Spleen (tissue), 11 donors: ENCODE measurements around the gene GATAD2A. TPM values are rescaled to one million over a fixed set of nuclear protein-coding genes. Genes with fewer than 3 reads are reported as not detected.

ENCODE experiments used
- DNase-seq: peaks from one replicate; pipeline ENCODE4 v3.0.0-alpha.2; 2020
- H3K27ac ChIP-seq, 8 donors: fragments of 200-600 bp; sonication (generic) in 7 of 8; 1 replicate in 4 of 8; 2 replicates in 4 of 8; pipeline versions ENCODE4 v1.5.0 to v1.8.0; 2016 to 2021; ENCODE audit warnings: inconsistent platforms in 4 of 8, mild to moderate bottlenecking in 4 of 8, moderate library complexity in 1 of 8
- H3K27me3 ChIP-seq, 7 donors: fragments of 200-600 bp; sonication (generic) in 6 of 7; replicated peaks in 1 of 7; 1 replicate in 4 of 7; 2 replicates in 3 of 7; pipeline versions ENCODE4 v1.5.0 to v1.8.0; 2016 to 2021; ENCODE audit warnings: inconsistent platforms in 3 of 7, mild to moderate bottlenecking in 1 of 7
- H3K36me3 ChIP-seq, 6 donors: fragments of 200-600 bp; sonication (generic) in 5 of 6; 1 replicate in 4 of 6; 2 replicates in 2 of 6; pipeline versions ENCODE4 v1.5.0 to v1.8.0; 2016 to 2021; ENCODE audit warnings: inconsistent platforms in 2 of 6
- H3K4me1 ChIP-seq, 6 donors: fragments of 200-600 bp; sonication (generic) in 5 of 6; 1 replicate in 3 of 6; 2 replicates in 3 of 6; pipeline versions ENCODE4 v1.5.0 to v1.8.0; 2016 to 2021; ENCODE audit warnings: inconsistent platforms in 3 of 6
- H3K4me3 ChIP-seq, 8 donors: fragments of 200-600 bp; sonication (generic) in 7 of 8; 1 replicate in 4 of 8; 2 replicates in 4 of 8; pipeline versions ENCODE4 v1.5.0 to v1.8.0; 2016 to 2021; ENCODE audit warnings: inconsistent platforms in 4 of 8, mild to moderate bottlenecking in 4 of 8, moderate library complexity in 2 of 8
- H3K9me3 ChIP-seq, 8 donors: fragments of 200-600 bp; sonication (generic) in 7 of 8; 1 replicate in 4 of 8; 2 replicates in 4 of 8; pipeline versions ENCODE4 v1.5.0 to v1.8.0; 2016 to 2021; ENCODE audit warnings: inconsistent platforms in 4 of 8
- CTCF ChIP-seq, 11 experiments: fragments of 200-600 bp in 7 of 11; fragments of 450-650 bp in 4 of 11; sonication (generic) in 4 of 11; IDR thresholded peaks in 8 of 11; conservative IDR thresholded peaks in 3 of 11; 1 replicate in 7 of 11; 2 replicates in 4 of 11; pipeline versions ENCODE4 v1.4.0 to v1.8.0; 2016 to 2021; ENCODE audit warnings: antibody characterized with exemption in 11 of 11, inconsistent platforms in 4 of 11, mild to moderate bottlenecking in 1 of 11
- POLR2A ChIP-seq, 3 donors: fragments of 450-650 bp; IDR thresholded peaks; one replicate each; pipeline ENCODE4 v1.5.1; 2017; ENCODE audit warnings: antibody characterized with exemption in 3 of 3, mild to moderate bottlenecking in 1 of 3
- POLR2AphosphoS5 ChIP-seq, 3 donors: sonication (generic); formaldehyde crosslinking; IDR thresholded peaks; one replicate each; pipeline ENCODE4 v1.5.1; 2017; ENCODE audit warnings: antibody characterized with exemption in 3 of 3
- WGBS, 5 donors: extraction: QIAGEN DNeasy Blood & Tissue Kit in 3 of 5; methylation state at CpG; one replicate each; pipeline versions ENCODE4 v1.1.5 to v1.1.7; 2013 to 2018; 5-methylcytosine and 5-hydroxymethylcytosine counted together
- intact Hi-C: fragments of 100-400 bp; cut with DNase I; formaldehyde crosslinking; loops from one replicate; pipeline ENCODE4 v1.15.0; 2023; ENCODE audit warnings: low total_unique reads
- polyA plus RNA-seq, 3 donors: library from polyadenylated mRNA; stranded (reverse); fragments of 200-250 nt; gene quantifications; one replicate each; pipeline ENCODE4 v1.2.1, GENCODE V29; 2013
- total RNA-seq, 7 donors: library from RNA; depleted of rRNA in 3 of 7; stranded (reverse); fragments of >200 nt in 3 of 7; fragmentation: NEBNext Ultra II Directional in 4 of 7; extraction: Animal tissue kit (Norgen Biotek cat#: 25700) in 4 of 7; gene quantifications; one replicate each; pipeline versions ENCODE4 v1.1.0 to v1.2.1, GENCODE V29; 2016 to 2021
- donor health status: healthy with polysubstance abuse.
- donor health status: DM: no; HTN: no; CAD: no; lungs with moderate emphysema.
- donor health status: DM: no; HTN: no; CAD: no.
- donor health status: Bipolar disorder and iron deficiency.
- donor health status: healthy.
- donor health status: DM: no; HTN: no; CAD: no.
- donor health status: DM: yes; HTN: yes; CAD: no.

The GATAD2A gene
- total and polyA plus RNA-seq, 10 donors, result 11.6 to 122 (median 66.8) TPM

DNA sequence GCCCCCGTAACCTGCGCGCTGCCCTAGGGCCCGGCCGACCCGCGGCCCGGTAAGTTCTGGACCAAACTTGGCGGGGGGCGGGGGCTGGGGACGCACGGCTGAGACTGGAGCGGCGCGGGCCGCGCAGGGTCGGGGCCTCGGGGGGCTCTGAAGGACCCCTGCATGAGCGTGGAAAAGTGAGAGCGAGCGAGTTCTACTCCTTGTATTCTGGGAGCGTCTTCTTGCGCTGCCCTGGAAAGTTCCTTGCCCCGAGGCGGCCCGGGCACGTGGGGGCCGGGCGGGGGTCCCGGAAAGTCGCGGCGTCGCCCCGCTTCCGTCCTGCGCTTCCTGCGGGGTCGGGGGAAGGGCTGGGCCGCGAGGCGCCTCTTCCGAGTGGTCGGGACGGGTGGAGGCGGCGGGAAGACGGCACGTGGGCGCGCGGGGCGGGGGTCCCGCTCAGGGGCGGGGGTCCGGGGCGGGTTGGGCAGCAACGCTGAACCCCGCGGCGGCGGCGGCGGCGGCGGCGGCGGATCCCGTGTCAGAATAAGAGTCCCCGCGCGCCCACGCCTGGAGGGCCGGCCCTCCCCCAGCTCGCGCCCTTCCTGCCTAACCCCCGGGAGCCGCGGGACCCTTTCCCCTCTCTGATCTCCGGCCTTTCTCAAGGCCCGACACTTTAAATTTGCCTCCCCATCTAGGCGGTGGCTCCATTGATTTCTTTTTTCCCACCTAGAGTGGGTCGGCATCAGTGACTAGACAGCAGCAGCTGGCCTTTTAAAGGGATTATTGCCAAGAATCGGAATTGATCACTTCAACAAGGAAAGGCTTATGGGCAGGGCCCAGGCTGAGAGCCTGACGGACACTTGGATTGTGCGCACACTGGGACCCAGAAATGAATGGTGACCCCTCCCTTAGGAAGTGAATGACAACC is 749 bp downstream of the GATAD2A start:
- Histone ChIP-seq H3K9me3 (no peaks in the 10 kb centered on the region), H3K4me3 (peak overlapping the region; percentile 83 to 98 (median 88)), H3K36me3 (peaks cover 0 to 4% (median 0%) of the 10 kb centered on the region in 6 donors), H3K4me1 (peaks cover 50 to 90% (median 71%) of the 10 kb centered on the region in 6 donors), H3K27me3 (no peaks in the 10 kb centered on the region), H3K27ac (peak overlapping the region; percentile 78 to 95 (median 92))
- WGBS, 5 donors, result 0 to 1% (median 1%) methylated on average over 31 to 87 of the region's 87 CpGs
- TF ChIP-seq POLR2AphosphoS5 (IDR thresholded peaks at IDR 0.05) (no peak), CTCF (IDR thresholded peaks at IDR 0.05 in 8 of 11, conservative IDR thresholded peaks at IDR 0.05 in 3 of 11) (no peak), POLR2A (IDR thresholded peaks at IDR 0.05) (no peak)
- DNase-seq, result peak; percentile 92
- intact Hi-C loops, result loop anchor here (10.0 kb wide), 1 partner anchor 79 kb away; no protein-coding TSS in a partner anchor

GRCh38 chr19:19406878-19407632 is 1.6 kb downstream of the GATAD2A start:
- peaks cover 50 to 92% (median 75%) of the 10 kb centered on the region in 6 donors for H3K4me1 ChIP-seq
- TF ChIP-seq POLR2A (IDR thresholded peaks at IDR 0.05), result no peak
- peak in 2 of 3 donors; percentile 13 to 43 for TF ChIP-seq POLR2AphosphoS5 (IDR thresholded peaks at IDR 0.05)
- TF ChIP-seq CTCF (IDR thresholded peaks at IDR 0.05 in 8 of 11, conservative IDR thresholded peaks at IDR 0.05 in 3 of 11), result peak in 5 of 11 experiments; percentile 11 to 62 (median 48)
- 12 to 19% (median 16%) methylated on average over 12 of the region's 12 CpGs for WGBS, 5 donors
- intact Hi-C loops, result loop anchor here (10.0 kb wide), 1 partner anchor 78 kb away; no protein-coding TSS in a partner anchor
- H3K9me3 ChIP-seq, result no peaks in the 10 kb centered on the region
- H3K27me3 ChIP-seq, result no peaks in the 10 kb centered on the region
- H3K36me3 ChIP-seq, result peaks cover 0 to 11% (median 0%) of the 10 kb centered on the region in 6 donors
- peak overlapping the region; percentile 83 to 98 (median 88) for H3K4me3 ChIP-seq
- peak overlapping the region; percentile 60 to 95 (median 92) for H3K27ac ChIP-seq
- DNase-seq, result peak; percentile 85

DNA sequence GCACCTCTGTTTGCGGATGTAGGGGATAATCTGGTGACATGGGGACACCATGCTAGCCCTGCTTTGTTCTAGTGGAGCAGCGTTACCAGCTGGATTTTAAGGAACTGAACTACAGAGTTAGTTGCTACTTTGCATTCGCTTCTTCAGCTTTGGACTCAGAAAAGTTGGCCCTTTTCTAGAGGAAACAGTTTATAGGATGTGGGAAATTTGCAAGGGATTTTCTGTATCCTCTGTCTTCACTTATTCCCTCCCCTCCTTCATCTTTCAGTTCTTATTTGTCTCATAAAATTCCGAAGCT is 2.1 kb downstream of the GATAD2A start:
- H3K36me3 ChIP-seq, result peaks cover 0 to 11% (median 0%) of the 10 kb centered on the region in 6 donors
- H3K4me3 ChIP-seq, result peak overlapping the region in 6 of 8 donors; percentile 83 to 98 (median 89)
- TF ChIP-seq CTCF (IDR thresholded peaks at IDR 0.05 in 8 of 11, conservative IDR thresholded peaks at IDR 0.05 in 3 of 11), result no peak
- WGBS, 5 donors, result 45 to 71% (median 50%) methylated on average over 4 of the region's 4 CpGs
- no peaks in the 10 kb centered on the region for H3K9me3 ChIP-seq
- peak overlapping the region in 7 of 8 donors; percentile 60 to 95 (median 92) for H3K27ac ChIP-seq
- peaks cover 50 to 93% (median 79%) of the 10 kb centered on the region in 6 donors for H3K4me1 ChIP-seq
- DNase-seq, result no peak
- intact Hi-C loops, result loop anchor here (10.0 kb wide), 1 partner anchor 77 kb away; no protein-coding TSS in a partner anchor
- no peaks in the 10 kb centered on the region for H3K27me3 ChIP-seq
